ENCODE measurements around the gene JAZF1.
A peak's percentile ranks its signal among the peaks of the same experiment; 100 is the strongest.
"Not testable (repeated sequence)": the region's sequence is repeated elsewhere in the genome, so short reads cannot be mapped to it uniquely, and the experiment has no call there.

Gene JAZF1

DNA sequence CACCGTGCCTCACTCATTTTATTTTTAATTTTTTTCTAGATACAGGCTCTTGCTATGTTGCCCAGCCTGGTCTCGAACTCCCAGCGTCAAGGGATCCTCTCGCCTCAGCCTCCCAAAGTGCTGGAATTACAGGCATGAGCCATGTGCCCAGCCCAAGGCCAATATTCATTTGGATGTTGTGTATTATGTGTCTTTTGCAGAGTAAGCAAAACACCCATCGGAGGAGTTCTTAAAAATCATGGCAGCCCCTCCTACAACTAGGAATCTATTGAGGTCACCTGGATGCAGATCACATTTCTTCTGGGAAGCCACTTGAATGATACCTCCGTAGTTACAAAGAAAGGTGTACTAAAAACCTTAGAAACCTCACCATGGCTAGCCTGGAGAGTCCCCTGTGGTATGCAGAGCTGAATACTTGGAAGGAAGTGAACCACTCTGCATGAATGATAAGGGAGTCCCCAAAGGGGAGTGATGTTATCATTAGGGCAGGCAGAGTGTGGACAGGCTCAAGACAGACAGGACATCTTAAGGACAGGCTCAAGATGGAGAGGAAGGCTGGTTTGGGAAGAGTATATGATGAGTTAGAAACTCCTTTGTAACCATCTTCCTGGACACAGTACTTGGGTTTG, 254.9 kb downstream of the JAZF1 start:
- DNase-seq: no peak

DNA sequence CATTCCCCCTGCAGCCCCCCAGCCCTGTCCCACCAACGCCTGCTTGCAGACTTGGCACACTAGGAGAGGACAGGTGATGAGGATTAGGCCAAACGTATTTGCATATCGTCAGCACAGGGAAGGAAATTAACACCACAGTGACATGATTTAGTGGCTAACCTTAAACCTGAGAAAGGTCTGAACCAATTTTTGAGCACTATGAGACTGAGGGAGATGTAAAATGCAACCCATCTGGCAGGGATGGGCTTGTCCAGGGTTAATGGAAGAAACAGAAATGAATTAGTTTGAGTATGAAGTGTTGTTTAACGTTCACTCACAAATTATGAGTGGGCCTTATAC, 257.0 kb downstream of the JAZF1 start:
- DNase-seq: no peak

DNA sequence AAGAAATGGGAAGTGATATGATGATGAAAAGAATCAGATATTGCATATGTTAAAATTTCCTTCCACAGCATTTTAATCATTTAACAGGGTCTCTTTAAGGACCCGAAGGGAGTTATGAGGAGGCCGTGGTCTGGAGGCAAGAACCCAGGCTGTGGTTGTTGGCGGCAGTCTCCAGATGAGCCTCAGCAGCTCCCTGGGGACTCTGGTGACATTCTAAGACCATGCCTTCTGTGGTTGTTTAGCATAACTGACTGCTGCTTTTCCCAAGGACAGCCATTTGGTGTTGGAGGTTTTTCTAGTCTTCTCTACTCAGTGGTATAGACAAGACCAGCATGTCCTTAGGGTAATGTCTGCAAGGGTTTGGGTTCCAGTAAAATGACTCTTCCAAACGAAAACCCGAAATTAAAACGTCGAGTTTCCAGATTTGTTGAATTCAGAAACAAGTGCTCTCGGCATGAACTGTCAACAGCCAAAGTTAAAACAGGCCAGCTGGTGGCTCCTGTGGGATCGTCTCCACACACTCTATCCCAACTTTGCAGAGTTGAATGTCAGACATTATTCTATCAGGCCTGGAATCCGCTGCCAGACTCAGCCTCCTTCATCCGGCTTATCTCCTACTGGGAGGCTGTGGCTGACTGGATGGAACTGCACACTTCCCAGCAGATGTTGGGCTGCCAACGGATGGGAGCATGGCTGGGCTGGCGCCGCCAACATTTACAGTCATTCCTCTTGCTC, 257.5 kb downstream of the JAZF1 start:
- DNase-seq: no peak

GRCh38 chr7:27922389-27922788, 258.2 kb downstream of the JAZF1 start:
- DNase-seq: not testable (repeated sequence)

DNA sequence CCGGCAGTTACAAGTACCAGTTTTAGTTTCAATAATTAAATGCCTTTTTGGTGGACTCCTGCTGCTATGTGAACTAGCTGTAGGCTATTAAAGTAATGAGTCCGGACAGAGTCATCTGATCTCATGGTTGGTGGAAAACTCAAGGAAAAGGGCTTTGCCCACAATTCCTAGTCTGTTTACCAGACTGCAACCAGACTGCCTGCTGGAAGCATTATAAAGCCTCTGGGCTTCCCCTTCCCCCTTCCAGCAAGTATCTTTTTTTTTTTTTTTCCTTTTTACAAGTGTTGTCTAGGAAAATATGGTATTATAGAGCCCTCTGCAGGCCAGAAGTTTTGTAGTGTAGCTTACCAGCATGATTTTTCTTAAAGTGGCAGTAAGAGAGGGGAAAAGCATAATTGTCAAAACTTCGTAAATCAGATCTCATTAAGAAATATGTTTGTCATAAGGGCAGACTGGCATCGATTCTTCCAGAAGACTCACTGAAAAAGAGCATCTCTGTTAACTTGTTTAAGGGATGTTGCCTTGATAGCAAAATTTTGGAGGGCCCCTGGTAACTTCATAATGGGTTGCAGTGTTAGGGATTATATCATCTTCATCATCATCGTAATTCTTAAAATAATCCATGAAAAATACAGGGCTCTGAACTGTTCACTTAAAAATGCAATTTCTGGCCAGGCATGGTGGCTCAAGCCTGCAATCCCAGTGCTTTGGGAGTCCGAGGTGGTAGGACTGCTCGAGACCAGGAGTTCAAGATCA, 259.3 kb downstream of the JAZF1 start:
- no peak for DNase-seq

DNA sequence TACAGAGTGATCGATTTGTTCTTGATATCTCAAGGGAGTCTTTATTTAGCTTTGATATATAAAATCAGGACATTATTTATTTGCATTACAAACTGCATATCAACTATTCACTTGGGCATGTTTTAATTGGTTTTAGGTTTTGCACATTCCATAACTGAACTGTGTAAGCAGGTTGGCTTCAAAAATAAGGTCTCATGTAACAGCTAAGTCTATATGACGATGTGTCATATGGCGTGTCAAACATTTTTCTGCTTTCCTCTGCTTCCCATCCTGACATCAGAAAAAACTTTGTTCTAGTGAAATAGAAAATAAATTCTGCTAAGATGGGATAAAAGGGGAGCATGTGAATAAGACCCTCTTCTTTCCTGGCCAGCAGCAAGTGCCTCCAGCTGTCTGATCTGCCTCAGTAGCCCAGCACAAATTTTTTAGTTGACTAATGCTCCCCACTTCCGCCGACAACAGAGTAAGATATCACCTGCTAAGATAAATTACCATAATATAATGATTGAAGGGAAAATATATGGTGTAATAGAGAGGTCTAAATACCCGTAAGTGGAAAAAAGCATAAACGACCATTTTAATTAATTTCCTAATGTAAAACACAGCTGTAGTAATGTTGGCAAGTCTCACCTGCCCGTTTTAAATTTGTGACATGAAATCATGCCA, 260.2 kb downstream of the JAZF1 start:
- DNase-seq: no peak

DNA sequence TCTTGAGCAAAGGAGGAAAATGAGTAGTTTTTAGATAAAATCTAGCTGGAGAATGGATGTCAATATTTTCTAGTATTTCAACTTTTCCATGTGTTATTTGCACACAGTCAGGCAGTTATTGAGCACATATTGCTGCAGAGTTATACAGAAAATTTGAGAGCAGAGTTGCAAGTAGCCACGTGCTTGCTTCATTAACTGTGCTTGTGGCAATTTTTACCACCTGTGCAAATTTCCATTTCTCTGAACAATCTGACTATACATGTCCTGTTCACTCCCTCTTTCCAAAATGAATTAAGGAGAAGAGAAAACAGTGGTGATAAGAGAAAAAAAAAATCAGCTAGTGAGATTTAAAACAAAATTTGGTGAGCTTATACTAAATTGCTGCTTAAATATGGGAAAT, 262.1 kb downstream of the JAZF1 start:
- no peak for DNase-seq

- DNase-seq: no peak
These were observed 262.8 kb downstream of the JAZF1 start for GRCh38 chr7:27917774-27918314.

GRCh38 chr7:27917119-27917518, 263.5 kb downstream of the JAZF1 start:
- no peak for DNase-seq

DNA sequence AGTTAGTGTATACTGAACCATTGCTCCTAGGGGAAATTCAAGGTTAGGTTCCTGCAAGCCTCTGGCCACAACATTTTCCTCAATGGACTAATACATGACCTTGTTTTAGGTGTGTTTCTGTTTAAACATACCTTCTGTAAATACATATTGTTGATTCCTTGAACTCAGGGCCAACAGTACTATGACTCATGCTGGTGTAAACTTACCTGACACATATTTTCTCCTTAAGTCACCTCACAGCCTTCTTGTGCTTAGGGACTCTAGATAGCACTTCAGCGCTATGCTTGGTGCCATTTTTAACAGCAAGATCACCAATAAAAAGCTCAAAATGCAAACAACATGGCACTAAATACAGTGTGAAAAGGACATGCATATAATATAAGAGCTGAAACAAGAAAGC, 264.2 kb downstream of the JAZF1 start:
- no peak for DNase-seq

GRCh38 chr7:27914409-27914808, 266.2 kb downstream of the JAZF1 start:
- DNase-seq: no peak

GRCh38 chr7:27912751-27913150, 267.8 kb downstream of the JAZF1 start:
- DNase-seq: no peak

DNA sequence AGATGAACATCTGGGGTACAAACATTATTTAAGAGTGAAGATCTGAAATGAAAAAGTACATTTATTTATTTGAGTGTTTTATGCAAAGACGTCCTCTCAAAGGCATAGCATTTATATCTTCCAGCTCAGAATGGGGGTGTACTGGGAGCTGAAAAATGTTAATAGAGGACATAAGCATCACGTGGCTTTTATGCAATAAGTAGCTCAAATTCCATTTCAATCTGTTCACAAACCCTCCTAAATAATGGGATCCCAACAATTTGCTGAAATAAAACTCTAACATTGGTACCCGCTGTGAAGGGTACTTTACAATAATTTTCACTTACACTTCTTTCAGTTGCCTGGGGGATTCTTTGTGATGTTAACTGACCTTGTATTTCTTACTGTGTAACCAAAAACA, 268.7 kb downstream of the JAZF1 start:
- DNase-seq: no peak

DNA sequence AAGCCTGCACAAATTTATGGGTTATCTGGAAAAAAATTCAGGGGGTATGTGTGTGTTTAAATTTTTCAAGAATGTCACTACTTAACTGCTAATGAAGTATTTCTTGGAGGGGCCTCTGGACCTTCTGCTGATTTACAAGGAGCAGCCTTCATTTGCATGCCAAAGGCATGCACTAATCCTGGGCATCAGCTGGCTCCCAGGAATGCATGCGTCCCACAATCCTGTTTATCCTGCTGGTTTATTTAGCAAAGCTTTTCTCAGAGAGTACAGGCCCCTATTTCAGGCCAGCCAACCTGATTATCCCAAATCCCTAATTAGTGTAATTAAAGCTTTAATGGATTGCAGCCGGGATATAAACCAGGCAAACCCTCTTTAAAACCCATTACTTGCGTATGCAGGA, 270.3 kb downstream of the JAZF1 start:
- no peak for DNase-seq

DNA sequence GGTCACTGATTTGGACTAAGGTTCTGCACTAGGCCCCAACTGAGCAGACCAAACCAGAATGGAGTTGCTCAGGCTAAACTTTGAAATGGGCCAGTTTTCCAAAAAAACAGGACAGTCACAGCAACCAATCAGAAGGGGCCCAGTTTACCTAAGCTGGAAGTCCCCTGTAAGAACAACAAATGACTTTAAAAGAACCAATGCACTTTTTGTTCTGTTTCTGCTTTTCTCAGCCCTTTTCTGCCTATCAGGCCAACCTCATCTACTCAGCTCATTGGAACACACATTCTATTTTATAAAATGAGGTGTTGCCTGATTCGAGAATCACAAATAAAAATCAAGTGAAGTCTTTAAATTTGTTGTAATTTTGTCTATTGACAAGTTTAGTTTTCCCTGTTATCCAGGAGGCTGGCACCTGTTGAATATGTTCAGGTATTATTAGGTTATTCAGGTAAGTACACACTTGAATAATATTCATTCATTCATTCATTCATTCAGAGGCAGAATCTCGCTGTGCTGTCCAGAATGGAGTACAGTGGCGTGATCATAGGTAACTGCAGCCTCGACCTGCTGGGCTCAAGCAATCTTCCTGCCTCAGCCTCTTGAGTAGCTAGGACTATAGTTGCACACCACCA, 271.9 kb downstream of the JAZF1 start:
- DNase-seq: no peak

- DNase-seq: no peak
These were observed 274.1 kb downstream of the JAZF1 start for GRCh38 chr7:27906385-27907091.

GRCh38 chr7:27905951-27906350, 274.6 kb downstream of the JAZF1 start:
- DNase-seq: no peak

DNA sequence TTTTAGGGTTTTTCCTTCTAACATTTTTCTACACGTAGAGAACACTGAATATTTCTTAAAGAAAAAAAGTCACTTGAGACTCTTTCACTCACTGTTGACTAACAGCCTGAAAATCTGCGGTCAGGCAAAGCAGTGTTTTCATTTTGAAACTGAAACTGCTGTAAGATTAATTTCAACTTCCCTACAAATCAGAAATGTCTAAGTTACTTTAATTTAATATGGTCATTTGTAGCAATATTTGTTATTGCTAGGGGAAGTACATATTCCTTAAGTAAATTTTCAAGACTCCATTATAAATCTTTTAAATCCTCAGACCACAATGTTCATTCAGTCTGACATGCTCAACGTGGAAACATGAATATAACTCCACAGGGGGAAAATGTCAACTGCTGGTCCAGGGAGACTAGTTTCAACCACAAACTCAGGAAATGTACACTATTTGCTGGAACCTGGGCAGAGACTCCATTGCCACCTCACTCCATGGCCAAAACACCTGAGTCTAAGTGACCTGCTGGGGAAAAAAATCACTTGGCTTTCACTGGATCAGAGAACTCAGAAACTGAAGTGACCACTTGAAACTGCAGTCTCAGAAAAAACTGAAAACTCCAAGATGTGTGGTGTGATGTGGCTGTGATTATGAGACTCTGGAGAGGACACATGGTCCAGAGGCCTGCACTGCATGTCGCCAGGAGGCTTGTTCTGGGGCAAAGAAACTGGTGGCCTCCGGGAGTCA, 279.4 kb downstream of the JAZF1 start:
- DNase-seq: peak in 1 of 2 experiments; percentile 17

- DNase-seq: no peak
These were observed 280.6 kb downstream of the JAZF1 start for GRCh38 chr7:27900006-27900405.

- peak in 1 of 2 experiments; percentile 11 for DNase-seq
These were observed 281.0 kb downstream of the JAZF1 start for GRCh38 chr7:27899601-27900000.

DNA sequence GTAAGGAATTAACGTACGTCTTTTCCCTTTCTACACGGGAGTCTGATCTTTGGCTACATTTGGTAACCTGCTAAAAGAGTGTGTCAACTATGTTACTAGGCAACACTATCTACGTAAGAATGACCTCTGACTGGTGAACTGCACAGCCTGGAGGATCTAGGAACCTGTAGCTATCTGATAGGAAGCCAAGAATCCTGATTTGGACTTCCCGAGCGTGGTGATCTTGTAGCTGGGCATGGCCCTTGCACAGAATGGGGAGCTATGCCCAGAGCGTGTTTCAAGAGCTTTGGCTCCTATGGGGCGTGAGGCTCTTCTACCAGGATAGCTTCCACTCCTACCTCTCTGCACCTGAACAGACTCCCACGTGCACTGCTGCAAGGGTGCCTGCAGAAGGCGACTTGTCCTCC, 283.2 kb downstream of the JAZF1 start:
- DNase-seq: no peak
